H9 (cell line): Measurements from ENCODE around the gene SSRP1. TPM values are rescaled to one million over a fixed set of nuclear protein-coding genes. Genes with fewer than 3 reads are reported as not detected.

Experiments
- DNase-seq: peaks from one replicate; pipeline ENCODE4 v3.0.0-alpha.2; 2017
- H2AFZ ChIP-seq: one replicate; pipeline ENCODE4 v1.6.1; 2013; ENCODE audit warnings: mild to moderate bottlenecking, low read length, control low read depth, moderate library complexity
- H2AK5ac ChIP-seq: 2 replicates; pipeline ENCODE4 v1.6.1; 2013; ENCODE audit warnings: low read length, control low read depth, mixed read lengths; ENCODE audit not compliant: insufficient read length
- H2BK120ac ChIP-seq: one replicate; pipeline ENCODE4 v1.6.1; 2013; ENCODE audit warnings: low read depth, mild to moderate bottlenecking, low read length, control low read depth, inconsistent platforms; ENCODE audit not compliant: poor library complexity, severe bottlenecking
- H2BK12ac ChIP-seq: 2 replicates; pipeline ENCODE4 v1.6.1; 2013; ENCODE audit warnings: low read length, control low read depth, mixed read lengths, low read depth; ENCODE audit not compliant: insufficient read length
- H2BK15ac ChIP-seq: 2 replicates; pipeline ENCODE4 v1.6.1; 2013; ENCODE audit warnings: low read depth, low read length, control low read depth
- H2BK20ac ChIP-seq: one replicate; pipeline ENCODE4 v1.6.1; 2013; ENCODE audit warnings: low read depth, mild to moderate bottlenecking, low read length, control low read depth, inconsistent platforms; ENCODE audit not compliant: poor library complexity, severe bottlenecking
- H2BK5ac ChIP-seq: 2 replicates; pipeline ENCODE4 v1.6.1; 2013; ENCODE audit warnings: low read length, control low read depth, mixed read lengths; ENCODE audit not compliant: insufficient read length
- H3K14ac ChIP-seq: 2 replicates; pipeline ENCODE4 v1.6.1; 2013; ENCODE audit warnings: low read length, control low read depth; ENCODE audit not compliant: insufficient read depth
- H3K18ac ChIP-seq: 2 replicates; pipeline ENCODE4 v1.6.1; 2013; ENCODE audit warnings: low read depth, mild to moderate bottlenecking, mixed read lengths, low read length, control low read depth; ENCODE audit not compliant: insufficient read length
- H3K23ac ChIP-seq: 2 replicates; pipeline ENCODE4 v1.6.1; 2013; ENCODE audit warnings: low read length, control low read depth, mixed read lengths, low read depth; ENCODE audit not compliant: insufficient read length
- H3K23me2 ChIP-seq: 2 replicates; pipeline ENCODE4 v1.6.1; 2013; ENCODE audit warnings: low read depth, mild to moderate bottlenecking, mixed read lengths, low read length, control low read depth; ENCODE audit not compliant: insufficient read length, poor library complexity, severe bottlenecking
- H3K27ac ChIP-seq: 2 replicates; pipeline ENCODE4 v1.5.1; 2013; ENCODE audit warnings: low read length, control low read depth, mixed read lengths, low read depth; ENCODE audit not compliant: insufficient read length
- H3K27me3 ChIP-seq: 2 replicates; pipeline ENCODE4 v1.6.1; 2013; ENCODE audit warnings: low read length, control low read depth, inconsistent platforms; ENCODE audit not compliant: insufficient read depth
- H3K4ac ChIP-seq: 2 replicates; pipeline ENCODE4 v1.6.1; 2013; ENCODE audit warnings: low read depth, mild to moderate bottlenecking, control low read depth, inconsistent platforms, low read length, moderate library complexity
- H3K4me1 ChIP-seq: 2 replicates; pipeline ENCODE4 v1.6.1; 2013; ENCODE audit warnings: low read length, control low read depth, inconsistent platforms; ENCODE audit not compliant: insufficient read depth
- H3K4me2 ChIP-seq: 2 replicates; pipeline ENCODE4 v1.6.1; 2013; ENCODE audit warnings: low read length, control low read depth, mixed read lengths; ENCODE audit not compliant: insufficient read length, insufficient read depth
- H3K56ac ChIP-seq: 2 replicates; pipeline ENCODE4 v1.6.1; 2013; ENCODE audit warnings: low read depth, mild to moderate bottlenecking, mixed read lengths, low read length, control low read depth; ENCODE audit not compliant: insufficient read length
- H3K79me1 ChIP-seq: 2 replicates; pipeline ENCODE4 v1.6.1; 2013; ENCODE audit warnings: low read depth, mild to moderate bottlenecking, moderate library complexity, low read length, control low read depth, inconsistent platforms; ENCODE audit not compliant: insufficient read depth, poor library complexity, severe bottlenecking
- H3K79me2 ChIP-seq: 2 replicates; pipeline ENCODE4 v1.6.1; 2013; ENCODE audit warnings: low read length, control low read depth, inconsistent platforms; ENCODE audit not compliant: insufficient read depth
- H3K9ac ChIP-seq: 2 replicates; pipeline ENCODE4 v1.6.1; 2013; ENCODE audit warnings: low read length, control low read depth, mixed read lengths; ENCODE audit not compliant: insufficient read length; ENCODE audit errors: extremely low read depth
- H3K9me3 ChIP-seq: one replicate; pipeline ENCODE4 v1.6.1; 2013; ENCODE audit warnings: low read depth, low read length, inconsistent platforms; ENCODE audit not compliant: control insufficient read depth
- H3T11ph ChIP-seq: one replicate; pipeline ENCODE4 v1.6.1; 2013; ENCODE audit warnings: mild to moderate bottlenecking, low read length, control low read depth, inconsistent platforms
- H4K20me1 ChIP-seq: one replicate; pipeline ENCODE4 v1.6.1; 2013; ENCODE audit not compliant: control insufficient read depth, insufficient read length, insufficient read depth
- H4K5ac ChIP-seq: 2 replicates; pipeline ENCODE4 v1.6.1; 2013; ENCODE audit warnings: low read depth, mild to moderate bottlenecking, mixed read lengths, low read length, control low read depth; ENCODE audit not compliant: insufficient read length
- H4K8ac ChIP-seq: replicated peaks from 2 replicates; pipeline ENCODE4 v1.6.1; 2013; ENCODE audit warnings: low read length, control low read depth, mixed read lengths, low read depth; ENCODE audit not compliant: insufficient read length
- H4K91ac ChIP-seq: 2 replicates; pipeline ENCODE4 v1.6.1; 2013; ENCODE audit warnings: low read depth, mild to moderate bottlenecking, moderate library complexity, mixed read lengths, low read length, control low read depth; ENCODE audit not compliant: insufficient read length
- H3K27ac Mint-ChIP-seq, 3 experiments: 2 replicates in 2 of 3; 3 replicates in 1 of 3; pipeline ENCODE4 v1.8.0; 2020 to 2021; ENCODE audit warnings: mixed read lengths in 3 of 3, mild to moderate bottlenecking in 1 of 3, moderate library complexity in 1 of 3
- H3K27me3 Mint-ChIP-seq: 2 replicates; pipeline ENCODE4 v1.8.0; 2021; ENCODE audit warnings: low read depth, mild to moderate bottlenecking, moderate library complexity, mixed read lengths
- H3K36me3 Mint-ChIP-seq, 3 experiments: 2 replicates in 2 of 3; 3 replicates in 1 of 3; pipeline ENCODE4 v1.8.0; 2020 to 2021; ENCODE audit warnings: low read depth in 3 of 3, mixed read lengths in 3 of 3; ENCODE audit not compliant: insufficient read depth in 1 of 3
- H3K4me1 Mint-ChIP-seq, 2 experiments: 2 replicates each; pipeline ENCODE4 v1.8.0; 2020; ENCODE audit warnings: mixed read lengths in 2 of 2
- H3K4me3 Mint-ChIP-seq, 2 experiments: 2 replicates in 1 of 2; 3 replicates in 1 of 2; pipeline ENCODE4 v1.8.0; 2020 to 2021; ENCODE audit warnings: mild to moderate bottlenecking in 2 of 2, mixed read lengths in 2 of 2, moderate library complexity in 1 of 2
- H3K9me3 Mint-ChIP-seq, 2 experiments: 2 replicates in 1 of 2; 3 replicates in 1 of 2; pipeline ENCODE4 v1.8.0; 2020; ENCODE audit warnings: mild to moderate bottlenecking in 2 of 2, mixed read lengths in 2 of 2, moderate library complexity in 1 of 2
- CTCF ChIP-seq: fragments of 200-600 bp; sonication (generic); conservative IDR thresholded peaks from 3 replicates; pipeline ENCODE4 v1.8.0; 2021; ENCODE audit warnings: antibody characterized with exemption, mild to moderate bottlenecking
- WGBS: extraction: QIAGEN DNeasy Blood & Tissue Kit; methylation state at CpG from one replicate; pipeline ENCODE4 v1.1.7; 2013; ENCODE audit warnings: missing lambda C conversion rate, low lambda C conversion rate, mixed read lengths; ENCODE audit not compliant: insufficient read length; ENCODE audit errors: extremely low coverage; 5-methylcytosine and 5-hydroxymethylcytosine counted together
- total RNA-seq: library from RNA; stranded (reverse); gene quantifications from 2 replicates; pipeline ENCODE4 v1.2.1, GENCODE V29; 2021

SSRP1 gene
- total RNA-seq, 1 experiment from 2014 or later = 202 TPM

- Histone ChIP-seq H3K27me3 (no peaks in the 10 kb centered on the region), H3T11ph (no peak overlapping the region), H3K9me3 (no peaks in the 10 kb centered on the region), H3K4me2 (no peak overlapping the region), H3K79me1 (no peaks in the 10 kb centered on the region), H2BK12ac (no peak overlapping the region), H3K4ac (no peak overlapping the region), H3K56ac (no peak overlapping the region), H4K5ac (no peak overlapping the region), H4K8ac (no peak overlapping the region), H3K79me2 (no peaks in the 10 kb centered on the region), H3K27ac (no peak overlapping the region), H2BK5ac (no peak overlapping the region), H3K9ac (no peak overlapping the region), H2BK120ac (no peak overlapping the region), H2AK5ac (no peak overlapping the region), H3K23me2 (no peaks in the 10 kb centered on the region), H2AFZ (no peak overlapping the region), H4K91ac (no peak overlapping the region), H2BK20ac (no peak overlapping the region), H3K4me1 (no peaks in the 10 kb centered on the region), H3K14ac (no peak overlapping the region), H3K18ac (no peak overlapping the region), H3K23ac (no peak overlapping the region), H4K20me1 (no peaks in the 10 kb centered on the region), H2BK15ac (no peak overlapping the region)
- WGBS = no CpG with 5 or more reads among the region's 9 CpGs
- DNase-seq = no peak
- no peak overlapping the region for H3K4me3 Mint-ChIP-seq
- peaks cover 25% of the 10 kb centered on the region for H3K27me3 Mint-ChIP-seq
- TF ChIP-seq CTCF = no peak
- H3K9me3 Mint-ChIP-seq = 0 out of 5 replicates have a peak, but pooled peaks cover 0 to 2% of the 10 kb centered on the region in 2 experiments
- H3K27ac Mint-ChIP-seq = no peak overlapping the region
- peaks cover 21 to 24% of the 10 kb centered on the region in 2 experiments for H3K4me1 Mint-ChIP-seq
- H3K36me3 Mint-ChIP-seq = no peaks in the 10 kb centered on the region
Measured at GRCh38 chr11:57358543-57358961, 22.9 kb upstream of the SSRP1 start.
